SK-N-SH (cell line): Measurements from ENCODE around the gene CD209. TPM values are rescaled to one million over a fixed set of nuclear protein-coding genes. Genes with fewer than 3 reads are reported as not detected.

Source experiments
- CTCF ChIA-PET: fragments of 300-600, 350-600 bp; formaldehyde crosslinking; extraction: SDS; loops from one replicate; lab custom pipeline; 2021; lab: Yijun Ruan, JAX
- POLR2A ChIA-PET: fragments of 350-600 bp; sonication (Branson Sonifier 250); formaldehyde crosslinking; extraction: SDS; loops from one replicate; lab custom pipeline; 2020; ENCODE audit warnings: antibody characterized with exemption, inconsistent platforms; lab: Yijun Ruan, JAX
- DNase-seq: peaks from one replicate; pipeline ENCODE4 v3.0.0; 2012
- H2AFZ ChIP-seq: fragments of 200-600 bp; sonication (generic); 2 replicates; pipeline ENCODE4 v1.8.1; 2016; ENCODE audit warnings: antibody characterized with exemption, mild to moderate bottlenecking, low read depth
- H3F3A ChIP-seq: fragments of 200-600 bp; sonication (generic); replicated peaks from 2 replicates; pipeline ENCODE3; 2016; ENCODE audit warnings: antibody characterized with exemption, mild to moderate bottlenecking; ENCODE audit not compliant: insufficient read depth
- H3K27ac ChIP-seq, 2 experiments: fragments of 200-500 bp in 1 of 2; fragments of 200-600 bp in 1 of 2; sonication (Bioruptor generic) in 1 of 2; sonication (generic), shearing (Covaris generic) in 1 of 2; 2 replicates each; pipeline versions ENCODE4 v1.5.1 to v1.6.1; 2014 to 2016; ENCODE audit warnings: low read depth in 2 of 2, inconsistent platforms in 1 of 2, low read length in 1 of 2, mild to moderate bottlenecking in 1 of 2, mixed read lengths in 1 of 2
- H3K27me3 ChIP-seq: fragments of 200-600 bp; sonication (generic), shearing (Covaris generic); 2 replicates; pipeline ENCODE4 v1.6.1; 2016; ENCODE audit warnings: mixed run types; ENCODE audit not compliant: insufficient read depth
- H3K36me3 ChIP-seq, 2 experiments: fragments of 200-500 bp in 1 of 2; fragments of 200-600 bp in 1 of 2; sonication (Bioruptor generic) in 1 of 2; sonication (generic) in 1 of 2; replicated peaks in 1 of 2; 2 replicates each; pipeline versions ENCODE3 to v1.5.1; 2014 to 2016; ENCODE audit warnings: low read length in 1 of 2, mild to moderate bottlenecking in 1 of 2; ENCODE audit not compliant: insufficient read depth in 2 of 2, control insufficient read depth in 1 of 2
- H3K4me1 ChIP-seq, 2 experiments: fragments of 200-500 bp in 1 of 2; fragments of 200-600 bp in 1 of 2; sonication (Bioruptor generic) in 1 of 2; sonication (generic), shearing (Covaris generic) in 1 of 2; 2 replicates each; pipeline versions ENCODE4 v1.5.1 to v1.6.1; 2014 to 2016; ENCODE audit warnings: low read depth in 1 of 2, low read length in 1 of 2, mixed run types in 1 of 2; ENCODE audit not compliant: insufficient read depth in 2 of 2, control insufficient read depth in 1 of 2
- H3K4me2 ChIP-seq: fragments of 200-600 bp; sonication (generic), shearing (Covaris generic); 2 replicates; pipeline ENCODE4 v1.6.1; 2017; ENCODE audit warnings: mixed run types
- H3K4me3 ChIP-seq, 2 experiments: fragments of 200-500 bp in 1 of 2; fragments of 200-600 bp in 1 of 2; sonication (Bioruptor generic) in 1 of 2; sonication (generic), shearing (Covaris generic) in 1 of 2; 2 replicates each; pipeline versions ENCODE4 v1.5.1 to v1.8.1; 2014 to 2016; ENCODE audit warnings: low read depth in 2 of 2, inconsistent platforms in 1 of 2, low read length in 1 of 2, mild to moderate bottlenecking in 1 of 2, mixed read lengths in 1 of 2, moderate library complexity in 1 of 2
- H3K79me2 ChIP-seq: fragments of 200-600 bp; sonication (generic); 2 replicates; pipeline ENCODE4 v1.8.1; 2017; ENCODE audit warnings: mild to moderate bottlenecking; ENCODE audit not compliant: insufficient read depth
- H3K9ac ChIP-seq: fragments of 200-600 bp; sonication (generic); 2 replicates; pipeline ENCODE4 v1.6.1; 2017; ENCODE audit warnings: mixed run types
- H3K9me2 ChIP-seq: fragments of 200-600 bp; sonication (generic); 2 replicates; pipeline ENCODE4 v1.6.1; 2017; ENCODE audit warnings: mixed run types
- H3K9me3 ChIP-seq: fragments of 200-600 bp; sonication (generic); 2 replicates; pipeline ENCODE4 v1.6.1; 2017; ENCODE audit warnings: mixed run types, mild to moderate bottlenecking, moderate library complexity
- H4K20me1 ChIP-seq: fragments of 200-600 bp; sonication (generic); 2 replicates; pipeline ENCODE4 v1.6.1; 2017; ENCODE audit warnings: mild to moderate bottlenecking, mixed run types; ENCODE audit not compliant: insufficient read depth
- CHD2 ChIP-seq: fragments of 150-350 bp; IDR thresholded peaks from 2 replicates; pipeline ENCODE4 v1.6.1; 2018; ENCODE audit warnings: low read length; ENCODE audit not compliant: partially characterized antibody
- CTCF ChIP-seq: fragments of 200-600 bp; sonication (generic); IDR thresholded peaks from 2 replicates; pipeline ENCODE4 v1.6.1; 2017; ENCODE audit warnings: antibody characterized with exemption, mild to moderate bottlenecking, moderate library complexity
- EP300 ChIP-seq, 2 experiments: IDR thresholded peaks; 2 replicates each; pipeline versions ENCODE4 v1.4.0 to v1.6.1; 2012; ENCODE audit warnings: borderline replicate concordance in 1 of 2, low read depth in 1 of 2, low read length in 1 of 2
- FOSL2 ChIP-seq: IDR thresholded peaks from 2 replicates; pipeline ENCODE4 v1.4.0; 2012; ENCODE audit warnings: low read depth, mild to moderate bottlenecking, moderate library complexity, borderline replicate concordance
- FOXJ3 ChIP-seq: sonication (generic); formaldehyde crosslinking; IDR thresholded peaks from 2 replicates; pipeline ENCODE4 v1.5.1; 2020; ENCODE audit warnings: mild to moderate bottlenecking, missing genetic modification reagents
- FOXM1 ChIP-seq: IDR thresholded peaks from 2 replicates; pipeline ENCODE4 v1.4.0; 2012; ENCODE audit warnings: low read depth, mild to moderate bottlenecking
- GABPA ChIP-seq: IDR thresholded peaks from 2 replicates; pipeline ENCODE4 v1.4.0; 2012; ENCODE audit warnings: low read depth, mild to moderate bottlenecking
- JUND ChIP-seq: IDR thresholded peaks from 2 replicates; pipeline ENCODE4 v1.4.0; 2012
- MAX ChIP-seq: IDR thresholded peaks from 2 replicates; pipeline ENCODE4 v1.4.0; 2012; ENCODE audit warnings: low read depth
- MEF2A ChIP-seq: IDR thresholded peaks from 2 replicates; pipeline ENCODE4 v1.4.0; 2012; ENCODE audit warnings: low read depth, borderline replicate concordance
- PBX3 ChIP-seq: IDR thresholded peaks from 2 replicates; pipeline ENCODE4; 2012
- RAD21 ChIP-seq: IDR thresholded peaks from 2 replicates; pipeline ENCODE4 v1.6.1; 2012; ENCODE audit warnings: mild to moderate bottlenecking, low read length
- RFX5 ChIP-seq: IDR thresholded peaks from 2 replicates; pipeline ENCODE4 v1.6.1; 2012; ENCODE audit warnings: mild to moderate bottlenecking, improper control_type of control experiment, low read length
- RXRA ChIP-seq: IDR thresholded peaks from 2 replicates; pipeline ENCODE4 v1.4.0; 2012; ENCODE audit warnings: low read depth, mild to moderate bottlenecking, borderline replicate concordance
- SIN3A ChIP-seq: IDR thresholded peaks from 2 replicates; pipeline ENCODE4 v1.6.1; 2012; ENCODE audit warnings: low read depth, mild to moderate bottlenecking, low read length, moderate library complexity, borderline replicate concordance
- SMC3 ChIP-seq: IDR thresholded peaks from 2 replicates; pipeline ENCODE4 v1.6.1; 2012; ENCODE audit warnings: low read depth, low read length, improper control_type of control experiment
- TCF12 ChIP-seq: IDR thresholded peaks from 2 replicates; pipeline ENCODE4 v1.4.0; 2012
- TEAD4 ChIP-seq: IDR thresholded peaks from 2 replicates; pipeline ENCODE4 v1.4.0; 2012; ENCODE audit warnings: mild to moderate bottlenecking, borderline replicate concordance; ENCODE audit not compliant: insufficient read depth
- USF2 ChIP-seq: fragments of 150-350 bp; IDR thresholded peaks from 2 replicates; pipeline ENCODE4 v1.6.1; 2017; ENCODE audit warnings: antibody characterized with exemption, low read length, low read depth, borderline replicate concordance
- YY1 ChIP-seq: IDR thresholded peaks from 2 replicates; pipeline ENCODE4 v1.4.0; 2012; ENCODE audit warnings: low read depth, mild to moderate bottlenecking
- WGBS: methylation state at CpG from one replicate; pipeline ENCODE4 v1.1.6; 2017; ENCODE audit warnings: low lambda C conversion rate; 5-methylcytosine and 5-hydroxymethylcytosine counted together
- polyA plus RNA-seq, 3 experiments: library from polyadenylated mRNA; depleted of rRNA; stranded (reverse); fragments of >200 nt; gene quantifications; 2 replicates each; pipeline ENCODE4 v1.2.3, GENCODE V29; 2012

Gene CD209
- polyA plus RNA-seq, 1 of the 3 experiments (the other 2 are of a cell fraction) = not detected

- no peaks in the 10 kb centered on the region for H3K9me3 ChIP-seq
- no peaks in the 10 kb centered on the region for H3F3A ChIP-seq
- no peaks in the 10 kb centered on the region for H3K4me1 ChIP-seq
- no peaks in the 10 kb centered on the region for H4K20me1 ChIP-seq
- ChIA-PET POLR2A (no interaction called here), CTCF (interaction anchor here (3.0 kb wide), 1 partner anchor 18 kb away, joined by 13 read pairs; the partner anchor contains the start of gene TRAPPC5)
- H3K27ac ChIP-seq = no peak overlapping the region
- no peaks in the 10 kb centered on the region for H3K36me3 ChIP-seq
- 10% methylated on average over 2 of the region's 2 CpGs for WGBS
- no peak overlapping the region for H3K9ac ChIP-seq
- no peak overlapping the region for H3K4me2 ChIP-seq
- H3K79me2 ChIP-seq = no peaks in the 10 kb centered on the region
- TF ChIP-seq FOXM1 (no peak), JUND (no peak), FOXJ3 (CRISPR knock-in tag) (no peak), USF2 (no peak), CTCF (no peak), RXRA (no peak), MAX (no peak), FOSL2 (no peak), TCF12 (no peak)
- no peaks in the 10 kb centered on the region for H3K9me2 ChIP-seq
- no peak for DNase-seq
- H2AFZ ChIP-seq = no peak overlapping the region
- H3K27me3 ChIP-seq = peaks cover 89% of the 10 kb centered on the region
- no peak overlapping the region for H3K4me3 ChIP-seq
Observed at GRCh38 chr19:7699003-7699402, 48.3 kb downstream of the CD209 start.

- Histone ChIP-seq H2AFZ (no peak overlapping the region), H3K27me3 (peaks cover 88% of the 10 kb centered on the region), H3K4me3 (no peak overlapping the region), H3K79me2 (no peaks in the 10 kb centered on the region), H4K20me1 (no peaks in the 10 kb centered on the region), H3K9me2 (no peaks in the 10 kb centered on the region), H3K9ac (no peak overlapping the region), H3K36me3 (no peaks in the 10 kb centered on the region), H3F3A (no peaks in the 10 kb centered on the region), H3K9me3 (no peaks in the 10 kb centered on the region), H3K27ac (no peak overlapping the region), H3K4me1 (no peaks in the 10 kb centered on the region), H3K4me2 (no peak overlapping the region)
- no peak for DNase-seq
- ChIA-PET CTCF (interaction anchor here (3.0 kb wide), 1 partner anchor 18 kb away, joined by 13 read pairs; the partner anchor contains the start of gene TRAPPC5), POLR2A (no interaction called here)
- TF ChIP-seq YY1 (no peak), SMC3 (no peak), TEAD4 (no peak), RFX5 (no peak), CHD2 (no peak), RXRA (no peak), RAD21 (no peak), MEF2A (no peak), EP300 (IDR thresholded peaks at IDR 0.05; ENCODE audit: borderline replicate concordance in 1 of 2, low read depth in 1 of 2, low read length in 1 of 2) (no peak), PBX3 (no peak), SIN3A (no peak), GABPA (no peak), FOSL2 (no peak), USF2 (no peak), FOXM1 (no peak)
- 0% methylated on average over 1 of the region's 11 CpGs for WGBS
Observed at GRCh38 chr19:7698583-7698982, 48.8 kb downstream of the CD209 start.
